ENCODE data around the gene ZNF282.

DNA sequence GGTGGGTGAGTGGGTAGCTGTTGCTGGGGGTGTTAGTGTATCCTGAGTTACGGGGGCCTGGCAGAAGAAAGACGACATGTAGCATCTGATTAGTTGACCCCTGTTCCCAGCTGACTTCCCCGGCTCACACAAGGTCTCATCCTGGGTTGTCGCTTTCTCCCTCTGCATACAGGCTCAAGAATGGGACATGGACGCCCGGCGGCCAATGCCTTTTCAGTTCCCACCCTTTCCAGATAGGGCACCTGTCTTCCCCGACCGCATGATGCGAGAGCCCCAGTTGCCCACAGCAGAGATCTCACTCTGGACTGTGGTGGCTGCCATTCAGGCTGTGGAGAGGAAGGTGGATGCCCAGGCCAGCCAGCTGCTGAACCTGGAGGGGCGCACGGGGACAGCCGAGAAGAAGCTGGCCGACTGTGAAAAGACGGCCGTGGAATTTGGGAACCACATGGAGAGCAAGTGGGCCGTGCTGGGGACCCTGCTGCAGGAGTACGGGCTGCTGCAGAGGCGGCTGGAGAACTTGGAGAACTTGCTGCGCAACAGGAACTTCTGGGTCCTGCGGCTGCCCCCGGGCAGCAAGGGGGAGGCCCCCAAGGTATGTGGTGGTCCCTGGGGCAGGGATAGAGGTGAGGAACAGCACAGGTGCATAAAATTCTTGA lies 2.9 kb downstream of the ZNF282 start:
- TF ChIP-seq POLR2A (IDR thresholded peaks at IDR 0.05) (no peak), CTCF (IDR thresholded peaks at IDR 0.05) (no peak), POLR2AphosphoS5 (IDR thresholded peaks at IDR 0.05) (no peak)
